GM21619 (cell line): ENCODE measurements around the gene TMEM51.
A peak's percentile ranks its signal among the peaks of the same experiment; 100 is the strongest.

Experiments used
- ATAC-seq: cut with Tn5 transposase; IDR thresholded peaks from one replicate; pipeline ENCODE4 v1.9.1; 2021; ENCODE audit not compliant: unreplicated experiment

Gene TMEM51

GRCh38 chr1:15242766-15243165 lies 89.2 kb downstream of the TMEM51 start:
- ATAC-seq = no peak

- no peak for ATAC-seq
Observed at GRCh38 chr1:15243275-15244043, 89.9 kb downstream of the TMEM51 start.

- ATAC-seq = no peak
Observed at GRCh38 chr1:15244813-15245212, 91.3 kb downstream of the TMEM51 start.

DNA sequence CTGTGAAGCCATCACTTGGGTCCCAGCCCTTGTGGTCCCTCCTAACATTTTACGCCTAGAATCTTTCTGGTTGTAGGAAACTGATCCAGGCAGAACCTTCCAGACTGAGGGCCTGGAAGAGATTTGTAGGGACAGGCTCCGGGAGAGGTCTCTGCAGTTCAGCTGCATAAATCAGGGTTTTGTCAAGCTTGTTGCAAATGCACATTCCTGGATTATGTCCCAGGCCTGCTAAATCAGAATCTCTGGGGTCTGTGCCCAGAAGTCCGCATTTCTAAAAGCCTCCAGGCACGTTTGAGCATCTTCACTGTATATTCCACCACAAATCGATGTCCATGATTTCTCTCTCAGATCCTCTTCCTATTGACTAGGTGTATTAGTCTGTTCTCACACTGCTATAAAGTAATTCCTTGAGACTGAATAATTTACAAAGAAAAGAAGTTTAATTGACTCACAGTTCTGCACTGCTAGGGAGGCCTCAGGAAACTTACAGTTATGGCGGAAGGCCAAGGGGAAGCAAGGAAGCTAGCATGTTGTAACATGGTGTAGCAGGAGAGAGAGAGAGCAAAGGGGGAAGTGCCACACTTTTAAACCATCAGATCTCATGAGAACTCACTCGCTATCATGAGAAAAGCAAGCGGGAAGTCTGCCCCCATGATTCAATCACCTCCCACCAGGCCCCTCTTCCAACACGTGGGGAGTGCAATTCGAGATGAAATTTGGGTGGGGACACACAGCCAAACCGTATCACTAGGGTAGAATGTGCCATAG lies 92.2 kb downstream of the TMEM51 start:
- ATAC-seq = no peak

DNA sequence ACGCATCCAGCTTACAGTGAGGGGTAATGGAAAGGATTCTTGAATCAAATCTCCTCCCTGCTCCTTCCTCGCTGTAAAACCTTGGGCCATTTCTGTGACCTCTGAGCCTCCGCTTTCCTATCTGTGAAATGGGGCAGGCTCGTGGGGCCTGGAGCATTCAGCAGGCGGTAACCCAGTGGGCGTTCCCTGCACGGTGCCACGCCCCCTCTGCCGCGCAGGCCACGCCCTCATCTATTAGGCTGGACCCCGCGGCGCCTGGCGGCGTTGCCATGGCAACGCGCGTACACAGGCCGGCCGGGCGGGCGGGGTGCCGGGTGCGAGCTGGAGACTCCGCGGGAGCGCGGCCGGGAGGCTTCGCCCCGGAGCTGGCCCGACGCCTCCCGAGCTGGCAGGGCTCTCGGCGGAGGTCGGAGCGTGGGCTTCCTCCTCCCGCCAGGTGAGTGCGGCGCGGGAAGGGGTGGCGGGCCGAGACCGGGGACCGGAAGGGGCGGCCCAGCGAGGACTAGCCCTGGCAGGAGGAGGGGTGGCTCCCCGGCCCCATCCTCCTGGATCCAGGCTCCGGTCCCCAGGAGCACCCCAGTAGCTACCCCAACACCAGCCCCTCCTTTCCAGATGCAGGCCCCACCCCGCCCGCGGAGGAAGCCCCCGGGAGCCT lies 93.5 kb downstream of the TMEM51 start, which contains the start of gene FHAD1:
TSS of gene FHAD1 (plus strand) at position 264 of the 655 bp plus-strand sequence. CDS start 4,562 bp downstream, outside the sequence.
- ATAC-seq = no peak

- no peak for ATAC-seq
Observed at GRCh38 chr1:15248216-15248615, 94.7 kb downstream of the TMEM51 start.

GRCh38 chr1:15249081-15249480 lies 95.5 kb downstream of the TMEM51 start:
- ATAC-seq = peak; percentile 47

GRCh38 chr1:15251857-15252835 lies 98.6 kb downstream of the TMEM51 start:
- no peak for ATAC-seq

GRCh38 chr1:15254559-15254958 lies 101.0 kb downstream of the TMEM51 start:
- ATAC-seq = no peak

DNA sequence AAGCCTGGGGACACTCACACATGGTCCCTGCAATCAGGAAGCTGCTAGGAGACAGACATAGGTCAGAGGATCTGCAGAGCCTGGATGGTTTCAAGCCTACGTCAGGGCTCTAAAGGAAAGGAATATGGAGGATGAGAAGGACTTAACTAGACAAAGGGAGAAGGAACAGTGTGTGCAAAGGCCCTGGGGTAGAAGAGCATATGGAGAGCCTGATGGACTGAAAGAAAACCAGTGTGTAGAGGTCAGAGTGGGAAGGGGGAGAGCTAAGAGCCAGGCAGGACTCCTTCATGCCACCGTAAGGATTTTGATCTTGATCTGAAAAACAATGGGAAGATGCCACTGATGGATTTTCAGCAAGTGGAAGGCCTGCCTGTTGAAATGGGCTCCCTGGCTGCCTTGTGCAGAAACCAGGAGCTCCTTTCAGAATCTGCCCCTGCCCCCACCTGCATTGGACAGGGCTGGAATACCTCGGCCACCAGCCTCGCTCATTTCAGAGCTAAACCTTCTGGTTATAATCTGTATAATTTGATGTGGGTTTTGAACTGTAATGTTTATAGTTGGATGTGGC lies 102.1 kb downstream of the TMEM51 start:
- no peak for ATAC-seq

DNA sequence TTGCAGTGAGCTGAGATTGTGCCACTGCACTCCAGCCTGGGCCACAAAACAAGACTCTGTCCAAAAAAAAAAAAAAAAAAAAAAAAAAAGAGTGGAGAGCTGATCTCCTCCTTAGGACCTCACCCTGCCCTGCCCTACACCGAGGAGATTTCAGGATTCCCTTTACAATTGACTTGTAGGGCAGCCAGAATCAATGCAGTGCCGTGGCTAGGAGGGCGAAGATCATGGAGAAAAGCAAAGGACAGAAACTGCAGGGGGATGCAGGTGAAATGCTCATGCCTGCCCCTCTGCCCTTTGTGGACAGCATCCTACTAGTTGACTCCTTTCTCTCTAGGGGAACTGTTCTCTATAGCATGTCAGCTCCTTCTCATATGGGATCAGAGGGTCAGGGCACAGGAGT lies 103.0 kb downstream of the TMEM51 start:
- no peak for ATAC-seq

DNA sequence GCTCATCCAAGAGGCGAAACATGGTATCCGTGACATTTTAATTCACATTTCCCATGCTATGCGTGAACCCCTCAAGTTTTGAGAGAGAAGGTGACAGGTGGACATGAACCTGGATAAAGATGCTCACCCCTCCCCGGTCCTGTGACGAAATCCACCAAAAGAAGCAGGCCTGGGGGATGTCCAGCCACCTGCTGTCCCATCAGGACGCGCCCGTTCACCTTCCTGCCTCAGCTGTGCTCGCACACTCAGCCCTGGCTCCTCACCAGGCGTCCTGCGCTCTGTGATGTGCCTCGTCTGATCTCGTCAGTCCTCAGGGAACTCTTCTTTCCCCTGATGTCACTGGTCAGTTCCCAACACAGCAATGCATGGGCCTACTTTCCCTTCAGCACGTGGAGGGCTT lies 103.8 kb downstream of the TMEM51 start:
- ATAC-seq = no peak

DNA sequence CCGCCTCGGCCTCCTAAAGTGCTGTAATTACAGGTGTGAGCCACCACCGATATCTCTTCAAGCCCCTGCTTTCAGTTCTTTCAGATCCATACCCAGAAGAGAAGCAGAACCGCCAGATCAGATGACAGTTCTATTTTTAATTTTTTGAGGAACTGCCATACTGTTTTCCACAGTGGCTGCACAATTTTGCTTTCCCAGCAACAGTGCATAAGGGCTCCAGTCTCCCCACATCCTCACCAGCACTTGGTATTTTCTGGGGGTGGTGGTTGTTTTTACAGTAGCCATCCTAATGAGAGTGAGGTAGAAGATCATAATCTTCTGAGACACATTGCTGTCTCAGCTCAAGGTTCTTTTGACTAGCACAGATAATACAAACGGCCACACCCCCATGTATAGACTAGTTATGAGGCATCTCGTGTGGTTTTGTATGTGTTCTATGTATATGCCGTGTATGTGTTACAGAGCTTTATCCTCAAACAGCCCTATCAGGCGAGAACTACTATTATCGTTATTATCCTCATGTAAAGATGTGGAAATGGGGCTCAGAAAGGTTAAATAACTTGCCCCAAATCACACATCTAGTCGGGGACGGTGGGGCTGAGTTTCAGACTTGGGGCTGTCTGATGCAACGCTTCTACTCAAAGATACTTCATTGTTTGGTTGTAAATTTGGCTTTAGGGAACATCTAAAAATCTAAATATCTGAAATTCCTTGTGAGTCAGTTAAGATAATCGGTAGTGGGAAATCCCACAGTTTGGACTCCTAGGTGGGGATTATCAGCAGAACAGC lies 105.5 kb downstream of the TMEM51 start:
- no peak for ATAC-seq

DNA sequence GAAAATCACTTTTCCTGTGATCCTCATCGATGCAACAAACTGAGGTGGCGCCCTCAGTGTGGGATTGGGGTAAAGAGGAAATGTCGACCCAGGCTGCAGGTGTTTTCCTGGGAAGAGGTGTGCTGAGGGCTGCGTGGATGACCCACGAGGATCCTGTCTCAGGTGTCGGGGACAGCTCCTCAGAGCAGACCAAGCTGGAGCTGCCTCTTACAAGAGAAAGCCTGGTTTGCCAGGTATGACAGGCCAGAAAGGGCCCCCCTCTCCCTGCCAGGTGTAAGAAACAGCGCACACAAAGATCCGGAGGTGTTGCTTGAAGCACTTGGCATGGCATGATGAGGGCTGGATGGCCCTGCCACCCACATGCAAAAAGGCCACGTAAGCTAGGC lies 106.1 kb downstream of the TMEM51 start:
- ATAC-seq = no peak

DNA sequence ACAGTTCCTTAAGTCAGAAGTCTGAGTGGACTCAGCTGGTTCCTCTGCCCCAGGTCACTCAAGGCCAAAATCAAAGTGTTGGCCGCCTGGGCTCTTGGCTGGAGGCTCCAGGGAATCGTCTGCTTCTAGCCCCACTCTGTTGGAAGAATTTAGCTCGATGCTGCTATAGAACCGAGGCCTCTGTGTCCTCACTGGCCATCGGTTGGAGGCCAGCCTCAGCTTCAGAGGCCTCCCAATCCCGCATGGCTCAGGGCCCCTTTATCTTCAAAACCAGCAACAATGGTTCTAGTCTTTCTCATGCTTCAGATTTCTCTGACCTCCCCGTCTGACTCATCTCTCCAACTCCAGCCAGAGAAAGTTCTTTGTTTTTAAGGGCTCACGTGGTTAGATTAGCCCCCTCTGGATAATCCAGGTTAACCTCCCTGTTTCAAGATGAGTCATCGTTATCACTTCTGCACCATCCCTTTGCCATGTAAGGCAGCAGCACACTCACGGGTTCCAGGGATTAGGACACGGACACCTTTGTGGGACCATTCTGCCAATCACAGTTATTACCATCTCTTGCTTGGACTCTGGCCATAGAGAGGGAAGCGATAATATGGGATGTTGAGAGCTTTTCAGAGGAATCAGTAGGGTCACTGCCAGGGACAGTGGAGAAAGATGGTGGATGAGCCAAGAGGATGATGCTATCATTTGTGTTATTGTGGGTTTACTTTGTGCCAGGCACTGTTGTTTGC lies 107.0 kb downstream of the TMEM51 start:
- no peak for ATAC-seq

- peak; percentile 66 for ATAC-seq
Observed at GRCh38 chr1:15261155-15262002, 107.8 kb downstream of the TMEM51 start.

DNA sequence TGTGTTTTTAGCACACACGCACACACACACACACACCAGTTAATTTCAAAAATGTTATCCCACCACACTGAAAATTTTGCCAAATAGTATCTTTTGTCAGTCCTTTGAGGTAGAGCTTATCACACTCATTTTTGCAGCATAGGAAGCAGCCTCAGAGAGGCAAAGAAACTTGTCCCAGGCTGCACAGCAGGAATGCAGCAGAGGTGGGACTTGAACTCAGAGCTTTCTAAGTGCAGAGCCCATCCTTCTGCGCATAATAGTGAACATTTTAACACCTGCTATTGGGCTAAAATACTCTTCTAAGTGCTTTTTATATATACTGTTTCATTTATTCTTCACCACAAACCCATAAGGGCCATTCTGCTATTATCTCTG lies 108.4 kb downstream of the TMEM51 start:
- ATAC-seq = no peak

DNA sequence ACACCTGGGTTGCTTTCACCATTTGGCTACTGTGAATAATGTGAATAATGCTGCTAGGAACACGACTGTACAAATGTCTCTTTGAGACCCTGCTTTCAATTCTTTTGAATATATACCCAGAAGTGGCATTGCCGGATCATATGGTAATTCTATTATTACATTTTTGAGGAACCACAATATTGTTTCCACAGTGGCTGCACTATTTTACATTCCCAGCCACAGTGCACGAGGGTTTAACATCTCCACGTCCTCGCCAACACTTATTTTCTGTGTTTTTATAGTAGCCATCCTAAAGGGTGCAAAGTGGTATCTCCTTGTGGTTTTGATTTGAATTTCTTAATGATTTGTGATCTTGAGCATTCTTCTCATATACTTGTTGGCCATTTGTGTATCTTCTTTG lies 109.2 kb downstream of the TMEM51 start:
- no peak for ATAC-seq
